GM19238 (cell line): ENCODE results near the gene ZNF454.

Experiments used
- DNase-seq: peaks from one replicate; pipeline ENCODE4 v3.0.0; 2011; ENCODE audit warnings: low spot score; ENCODE audit not compliant: insufficient read length

The ZNF454 gene

DNA sequence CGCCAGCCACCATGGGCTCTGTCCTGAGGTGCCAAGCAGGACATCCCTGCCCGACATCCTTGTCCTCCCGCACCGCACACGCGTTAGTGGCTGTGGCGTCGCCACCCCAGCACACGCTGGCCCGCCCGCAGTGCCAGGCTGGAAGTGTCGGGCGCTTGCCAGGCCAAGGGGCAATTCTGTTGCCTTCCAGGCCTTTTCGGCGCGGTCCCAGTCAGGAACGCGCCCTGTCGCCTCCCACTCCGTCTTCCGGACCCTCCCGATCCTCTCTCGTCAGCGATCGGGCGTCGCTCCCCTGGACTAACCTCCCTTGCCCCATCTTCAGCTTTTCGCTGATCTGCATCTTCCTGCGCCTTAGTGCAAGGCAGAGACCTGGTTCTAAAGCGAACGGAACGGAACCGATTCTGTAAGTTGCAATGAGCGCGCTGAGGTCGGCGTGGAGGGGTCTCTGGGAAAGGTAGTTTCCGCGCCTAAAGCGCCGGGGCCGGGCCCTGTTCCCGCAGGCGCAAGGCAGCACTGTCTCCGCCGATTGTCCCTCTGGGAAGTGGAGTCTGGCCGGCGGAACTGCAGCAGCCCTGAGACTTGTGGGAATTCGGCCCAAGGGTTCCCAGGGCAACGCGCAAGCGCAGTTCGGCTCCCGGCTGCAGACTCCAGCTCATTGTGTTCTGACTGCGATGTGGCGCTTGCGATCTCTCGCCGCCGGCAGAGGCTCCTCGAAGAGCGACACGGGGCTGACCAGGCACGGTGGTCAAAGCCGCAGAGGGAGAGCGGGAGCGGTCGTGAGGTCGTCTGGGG lies at the start of gene ZNF454:
Gene ZNF454 (plus strand): TSS at position 630 of the 792 bp plus-strand sequence. CDS start 1,594 bp downstream, outside the sequence.
- no peak for DNase-seq

DNA sequence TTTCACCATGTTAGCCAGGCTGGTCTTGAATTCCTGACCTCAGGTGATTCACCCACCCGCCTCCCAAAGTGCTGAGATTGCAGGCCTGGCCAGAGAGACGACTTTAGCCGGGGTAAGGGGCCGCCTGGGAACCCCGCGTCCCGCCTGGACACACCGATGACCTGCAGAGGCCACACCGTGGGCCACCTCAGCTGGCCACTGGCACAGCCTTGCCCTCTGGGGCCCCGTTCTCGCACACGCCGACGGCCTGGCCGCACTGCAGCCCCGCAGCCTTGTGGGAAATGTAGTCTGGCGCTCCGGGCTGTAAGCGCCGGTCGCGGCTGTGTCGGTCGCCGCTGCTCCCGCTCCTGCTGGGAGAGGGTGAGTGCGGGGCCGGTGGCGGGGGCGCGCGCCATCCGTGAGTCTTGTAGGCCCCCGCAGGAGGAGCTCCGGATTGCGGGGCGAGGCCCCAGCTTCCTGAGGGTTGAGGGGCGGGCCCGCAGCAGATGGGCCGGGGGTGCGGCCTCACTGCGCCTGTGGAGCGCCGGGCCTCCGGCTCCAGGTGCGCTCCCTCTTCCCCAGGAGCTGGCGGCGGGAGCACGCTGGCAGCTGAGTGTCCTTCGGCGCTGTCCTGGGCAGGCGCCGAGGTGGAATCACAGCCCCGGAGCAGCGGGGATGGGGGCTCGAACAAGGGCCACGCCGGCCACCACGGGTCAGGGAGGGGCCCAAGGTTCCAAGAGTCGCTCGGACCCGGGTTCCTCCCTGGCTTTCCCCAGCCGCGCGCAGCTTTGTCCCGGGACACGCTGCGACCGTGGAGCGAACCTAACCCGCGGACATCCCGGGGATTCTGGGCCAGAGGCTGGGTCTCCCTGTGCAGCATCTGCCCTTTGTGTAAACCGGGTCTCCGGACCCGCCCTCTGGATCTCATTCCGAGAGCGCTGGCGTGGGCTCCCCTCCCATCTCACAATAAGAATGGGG lies 45.1 kb upstream of the ZNF454 start, which contains the start of gene ZFP2:
Gene ZFP2 (plus strand): TSS at position 299 of the 957 bp plus-strand sequence. CDS start 35,401 bp downstream, outside the sequence.
- no peak for DNase-seq

DNA sequence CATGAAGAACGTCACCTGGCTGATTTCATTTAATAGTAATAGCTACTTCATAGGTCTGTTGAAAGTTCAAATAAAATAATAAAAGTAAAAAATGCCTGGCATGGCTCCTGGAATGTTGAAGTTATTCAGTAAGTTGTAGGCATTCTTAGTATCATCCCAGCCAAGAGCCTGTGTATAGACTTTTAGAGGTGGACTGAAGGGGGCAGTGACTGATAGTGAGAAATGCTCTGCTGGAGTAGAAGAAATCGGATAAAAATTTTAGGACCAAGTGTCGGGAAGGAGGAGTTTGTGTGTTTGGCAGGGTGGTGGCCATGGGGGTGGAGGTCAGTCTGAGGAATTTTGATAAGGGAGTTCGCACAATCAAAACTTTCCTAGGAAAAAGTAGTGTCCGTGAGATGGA lies 41.7 kb upstream of the ZNF454 start:
- no peak for DNase-seq

DNA sequence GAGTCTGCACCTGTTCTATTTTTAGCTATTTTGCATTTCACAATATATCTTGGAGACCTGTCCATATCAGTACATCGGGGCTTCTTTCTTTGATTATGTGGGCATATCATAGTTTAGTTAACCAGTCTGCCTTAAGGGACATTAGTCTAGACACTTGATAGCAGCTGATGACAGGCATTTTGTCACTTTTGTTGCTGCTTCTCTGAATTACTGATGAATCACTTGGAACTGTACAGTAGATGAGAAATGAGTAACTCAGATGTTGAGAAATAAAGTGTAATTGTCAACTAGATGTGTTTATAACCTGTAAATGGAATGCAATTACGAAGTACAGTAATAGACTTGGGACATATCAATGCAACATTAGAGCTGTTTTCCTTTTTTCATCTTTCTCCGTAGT lies 38.1 kb upstream of the ZNF454 start:
- DNase-seq: no peak

- DNase-seq: no peak
Observed at GRCh38 chr5:178931846-178932760, 8.9 kb upstream of the ZNF454 start.

DNA sequence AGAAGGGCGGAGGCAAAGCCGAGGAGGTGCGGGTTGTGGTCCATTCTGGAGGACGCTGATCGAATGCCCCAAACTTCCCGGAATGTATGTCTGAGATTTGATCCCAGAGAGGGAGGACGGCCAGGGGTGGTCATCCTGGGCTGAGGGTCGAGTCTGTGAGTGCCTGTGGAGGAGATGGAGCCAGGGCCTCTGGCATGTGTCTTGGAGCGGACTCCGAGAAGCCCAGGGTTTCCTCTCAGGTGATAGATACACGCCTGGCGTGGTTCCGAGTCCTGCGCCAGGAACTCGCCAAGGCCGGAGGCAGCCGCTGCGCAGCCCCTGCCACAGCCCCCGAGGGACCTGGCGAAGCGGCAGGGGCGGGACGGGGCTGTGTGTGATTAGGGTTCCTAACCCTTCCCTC lies 363 bp downstream of the ZNF454 start:
- DNase-seq: no peak

DNA sequence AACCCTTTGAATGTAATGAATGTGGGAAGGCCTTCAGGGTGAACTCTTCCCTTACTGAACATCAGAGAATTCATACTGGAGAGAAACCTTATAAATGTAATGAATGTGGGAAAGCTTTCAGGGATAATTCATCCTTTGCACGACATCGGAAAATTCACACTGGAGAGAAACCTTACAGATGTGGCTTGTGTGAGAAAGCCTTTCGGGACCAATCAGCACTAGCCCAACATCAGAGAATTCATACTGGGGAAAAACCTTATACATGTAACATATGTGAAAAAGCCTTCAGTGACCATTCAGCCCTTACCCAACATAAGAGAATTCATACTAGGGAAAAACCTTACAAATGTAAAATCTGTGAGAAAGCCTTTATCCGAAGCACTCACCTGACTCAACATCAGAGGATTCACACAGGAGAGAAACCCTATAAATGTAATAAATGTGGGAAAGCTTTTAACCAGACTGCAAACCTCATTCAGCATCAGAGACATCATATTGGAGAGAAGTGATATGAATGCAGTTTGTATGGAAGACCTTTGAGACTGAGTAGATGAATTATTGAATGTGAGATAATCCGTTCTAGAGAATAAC lies 24.6 kb downstream of the ZNF454 start:
- DNase-seq: no peak

- DNase-seq: no peak
Observed at GRCh38 chr5:178981381-178981780, 40.4 kb downstream of the ZNF454 start.

DNA sequence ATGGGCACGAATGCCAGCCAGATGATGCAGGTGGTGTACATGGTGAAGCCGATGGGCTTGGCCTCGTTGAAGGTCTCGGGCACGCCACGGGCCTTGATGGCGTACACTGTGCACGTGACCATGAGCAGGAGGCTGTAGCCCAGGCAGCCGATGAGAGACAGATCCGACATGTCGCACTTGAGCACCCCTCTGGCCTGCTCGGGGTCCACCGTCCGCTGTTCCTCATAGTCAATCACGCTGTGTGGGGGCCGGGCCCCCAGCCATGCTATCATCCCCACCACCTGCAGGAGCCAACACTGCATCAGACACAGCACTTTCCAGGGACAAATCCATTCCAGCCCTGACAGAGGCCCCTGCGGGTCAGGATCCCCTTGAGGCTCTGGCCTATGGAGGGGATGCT lies 41.9 kb downstream of the ZNF454 start:
- DNase-seq: no peak

- DNase-seq: no peak
Observed at GRCh38 chr5:178983728-178984127, 42.7 kb downstream of the ZNF454 start.

DNA sequence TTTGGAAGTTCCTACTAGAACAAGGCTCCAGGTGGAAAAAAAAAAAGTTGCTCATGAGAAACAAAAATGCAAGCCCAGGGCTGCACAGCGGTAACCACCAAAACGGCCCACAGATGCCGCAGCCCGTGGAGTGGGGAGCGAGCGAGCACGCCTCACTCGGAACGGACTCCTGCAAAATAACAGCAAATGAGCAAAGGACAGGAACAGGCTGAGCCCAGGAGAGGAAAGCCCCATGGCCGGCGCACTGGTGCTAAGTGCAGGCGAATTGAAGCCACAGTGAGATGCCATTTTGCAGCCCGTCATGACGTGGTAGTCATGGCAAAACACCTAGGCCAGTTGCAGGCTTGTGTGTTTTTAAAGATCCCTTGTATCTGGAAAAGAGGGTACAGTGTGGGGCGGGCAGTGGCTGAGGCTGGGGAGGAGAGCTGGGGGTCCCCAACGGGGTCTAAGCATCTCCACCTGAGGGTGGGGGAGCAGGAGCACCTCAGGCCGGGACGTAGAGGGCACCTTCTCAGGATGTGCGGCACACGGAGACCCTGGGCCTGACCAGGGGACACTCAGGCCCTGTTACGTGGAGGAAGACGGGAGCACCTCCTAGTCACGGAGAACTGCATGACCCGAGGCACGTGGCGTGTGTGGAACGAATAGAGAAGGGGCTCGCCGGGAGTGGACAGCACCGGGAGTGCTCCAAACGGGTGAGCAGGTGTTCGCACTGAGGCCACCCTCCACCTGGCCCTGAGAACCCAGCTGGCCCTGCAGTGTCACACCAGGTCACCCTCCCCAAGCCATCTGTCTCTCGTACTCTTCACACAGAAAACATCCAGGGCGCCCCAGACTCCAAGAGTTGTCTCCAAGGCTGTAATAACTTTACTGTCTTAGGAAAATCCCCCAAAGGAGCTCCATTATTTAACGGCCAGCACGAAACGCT lies 43.4 kb downstream of the ZNF454 start:
- no peak for DNase-seq

GRCh38 chr5:178986326-178986960 lies 45.4 kb downstream of the ZNF454 start:
- no peak for DNase-seq

DNA sequence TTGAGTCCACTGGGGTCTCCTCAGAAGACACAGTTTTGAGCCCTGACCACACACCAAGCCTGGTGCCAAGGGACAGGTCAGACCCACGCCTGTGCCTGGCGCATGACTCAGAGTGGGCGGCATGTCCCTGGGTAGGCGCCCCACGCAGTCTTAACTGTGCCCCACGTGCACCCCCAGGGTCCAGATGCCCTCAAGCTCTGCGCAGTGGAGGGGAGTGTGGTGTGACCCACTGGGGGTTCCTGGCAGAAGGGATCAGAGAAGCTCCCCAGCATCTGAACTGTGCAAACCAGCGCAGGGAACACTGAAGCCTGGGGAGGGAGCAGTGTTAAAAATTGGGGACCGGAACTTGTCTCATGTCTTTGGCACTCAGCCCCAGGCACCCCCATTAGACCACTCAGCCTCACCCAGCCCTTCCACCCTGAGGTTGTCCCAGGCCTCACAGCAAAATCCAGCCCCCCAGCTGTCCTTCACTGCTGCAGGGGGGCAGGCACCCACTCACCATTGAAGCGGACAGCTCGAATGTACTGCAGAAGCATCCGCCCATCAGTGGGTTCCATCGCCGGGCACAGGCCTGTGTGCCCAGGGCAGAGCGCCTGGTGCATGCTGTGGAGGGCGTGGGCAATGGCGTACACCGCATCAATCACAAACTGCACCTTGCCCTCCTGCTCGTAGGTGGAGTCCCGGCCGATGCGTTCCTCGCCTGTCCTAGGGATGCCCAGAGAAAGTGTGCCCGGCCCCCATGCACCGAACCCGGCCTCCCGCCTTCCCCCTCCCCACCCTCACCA lies 47.6 kb downstream of the ZNF454 start:
- DNase-seq: no peak

DNA sequence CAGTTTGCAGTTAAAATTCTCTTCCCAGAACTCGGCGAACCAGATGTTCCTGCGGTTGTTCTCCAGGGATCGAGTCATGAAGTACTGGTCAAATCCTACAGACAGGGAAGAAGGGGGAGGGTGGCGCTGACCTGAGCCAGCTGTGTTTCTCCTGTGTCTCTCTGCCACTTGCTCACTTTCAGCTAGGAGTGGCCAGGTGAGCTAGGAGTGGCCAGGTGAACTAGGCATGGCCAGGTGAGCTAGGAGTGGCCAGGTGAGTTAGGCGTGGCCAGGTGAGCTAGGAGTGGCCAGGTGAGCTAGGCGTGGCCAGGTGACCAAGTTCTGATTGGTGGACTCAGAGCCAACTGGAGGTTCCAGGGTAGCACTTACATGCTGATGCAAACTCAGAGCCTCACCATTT lies 48.3 kb downstream of the ZNF454 start:
- DNase-seq: no peak

- no peak for DNase-seq
Observed at GRCh38 chr5:178990491-178990890, 49.5 kb downstream of the ZNF454 start.

GRCh38 chr5:178991190-178992145 lies 50.5 kb downstream of the ZNF454 start:
- DNase-seq: no peak

- no peak for DNase-seq
Observed at GRCh38 chr5:178992291-178992895, 51.4 kb downstream of the ZNF454 start.
